H7 (cell line): ENCODE measurements around the gene RUFY4. TPM values are rescaled to one million over a fixed set of nuclear protein-coding genes. Genes with fewer than 3 reads are reported as not detected.
"Not testable (repeated sequence)": the region's sequence is repeated elsewhere in the genome, so short reads cannot be mapped to it uniquely, and the experiment has no call there.

Experiments
- DNase-seq: peaks from one replicate; pipeline ENCODE4 v3.0.0; 2012
- H3K27me3 ChIP-seq: 2 replicates; pipeline ENCODE4 v1.6.0; 2011; ENCODE audit warnings: mild to moderate bottlenecking, low read length; ENCODE audit not compliant: control insufficient read depth, insufficient read depth
- H3K36me3 ChIP-seq: replicated peaks from 2 replicates; pipeline ENCODE4 v1.5.1; 2011; ENCODE audit warnings: low read length; ENCODE audit not compliant: control insufficient read depth, insufficient read depth
- H3K4me3 ChIP-seq: 2 replicates; pipeline ENCODE4 v1.5.1; 2011; ENCODE audit warnings: low read depth, mild to moderate bottlenecking, control low read depth, low read length, moderate library complexity; ENCODE audit not compliant: insufficient read depth
- total RNA-seq: library from RNA; depleted of rRNA; stranded (reverse); fragments of >200 nt; shearing (Covaris generic); gene quantifications from 2 replicates; pipeline ENCODE4 v1.2.3, GENCODE V29; 2014

The RUFY4 gene
- total RNA-seq, 1 experiment from 2014 or later = not detected

GRCh38 chr2:218027426-218028188 lies 41.4 kb upstream of the RUFY4 start:
- peaks cover 5% of the 10 kb centered on the region for H3K27me3 ChIP-seq
- DNase-seq = no peak
- H3K4me3 ChIP-seq = no peak overlapping the region
- no peaks in the 10 kb centered on the region for H3K36me3 ChIP-seq

GRCh38 chr2:218028189-218028495 lies 40.9 kb upstream of the RUFY4 start:
- Histone ChIP-seq H3K4me3 (no peak overlapping the region), H3K36me3 (no peaks in the 10 kb centered on the region), H3K27me3 (peaks cover 10% of the 10 kb centered on the region)
- no peak for DNase-seq

- H3K36me3 ChIP-seq = no peaks in the 10 kb centered on the region
- peaks cover 16% of the 10 kb centered on the region for H3K27me3 ChIP-seq
- no peak for DNase-seq
- no peak overlapping the region for H3K4me3 ChIP-seq
Measured at GRCh38 chr2:218028562-218029348, 40.3 kb upstream of the RUFY4 start.

GRCh38 chr2:218029366-218030360 lies 39.4 kb upstream of the RUFY4 start:
- DNase-seq = peak; percentile 40
- Histone ChIP-seq H3K27me3 (peaks cover 25% of the 10 kb centered on the region), H3K36me3 (no peaks in the 10 kb centered on the region), H3K4me3 (no peak overlapping the region)

- no peak for DNase-seq
- no peaks in the 10 kb centered on the region for H3K36me3 ChIP-seq
- H3K27me3 ChIP-seq = peaks cover 25% of the 10 kb centered on the region
- H3K4me3 ChIP-seq = no peak overlapping the region
Measured at GRCh38 chr2:218030409-218031195, 38.5 kb upstream of the RUFY4 start.

- Histone ChIP-seq H3K4me3 (no peak overlapping the region), H3K36me3 (no peaks in the 10 kb centered on the region), H3K27me3 (peaks cover 25% of the 10 kb centered on the region)
- DNase-seq = no peak
Measured at GRCh38 chr2:218031261-218031660, 37.8 kb upstream of the RUFY4 start.

GRCh38 chr2:218031771-218032257 lies 37.2 kb upstream of the RUFY4 start:
- H3K4me3 ChIP-seq = no peak overlapping the region
- peaks cover 25% of the 10 kb centered on the region for H3K27me3 ChIP-seq
- H3K36me3 ChIP-seq = no peaks in the 10 kb centered on the region
- DNase-seq = no peak

GRCh38 chr2:218032336-218033171 lies 36.5 kb upstream of the RUFY4 start:
- peaks cover 25% of the 10 kb centered on the region for H3K27me3 ChIP-seq

GRCh38 chr2:218033208-218033589 lies 35.9 kb upstream of the RUFY4 start:
- H3K27me3 ChIP-seq = peaks cover 25% of the 10 kb centered on the region
- no peaks in the 10 kb centered on the region for H3K36me3 ChIP-seq
- no peak overlapping the region for H3K4me3 ChIP-seq
- no peak for DNase-seq

More at GRCh38 chr2:218032336-218033171, 36.5 kb upstream of the RUFY4 start:
- Histone ChIP-seq H3K4me3 (no peak overlapping the region), H3K36me3 (no peaks in the 10 kb centered on the region)
- peak; percentile 45 for DNase-seq

- H3K27me3 ChIP-seq = peaks cover 25% of the 10 kb centered on the region
- peak; percentile 87 for DNase-seq
- peak overlapping the region; percentile 35; the same call in 1 of the 2 replicates for H3K4me3 ChIP-seq
- no peaks in the 10 kb centered on the region for H3K36me3 ChIP-seq
Measured at GRCh38 chr2:218033590-218034496, 35.2 kb upstream of the RUFY4 start.

- Histone ChIP-seq H3K27me3 (peaks cover 25% of the 10 kb centered on the region), H3K4me3 (peak overlapping the region; percentile 35; the same call in 1 of the 2 replicates)
- not testable (repeated sequence) for H3K36me3 ChIP-seq
- DNase-seq = peak; percentile 83
Measured at GRCh38 chr2:218034497-218035213, 34.4 kb upstream of the RUFY4 start.
